K562 (cell line): Measurements from ENCODE around the gene NLRC3. TPM values are rescaled to one million over a fixed set of nuclear protein-coding genes. Genes with fewer than 3 reads are reported as not detected.
A peak's percentile ranks its signal among the peaks of the same experiment; 100 is the strongest.

Experiments used
- C11orf30 ChIP-seq: fragments of 450-650 bp; IDR thresholded peaks from 2 replicates; pipeline ENCODE4 v1.6.1; 2016; ENCODE audit warnings: low read depth, mild to moderate bottlenecking
- CBX5 ChIP-seq: IDR thresholded peaks from 2 replicates; pipeline ENCODE4 v1.6.1; 2014; ENCODE audit warnings: low read depth, borderline replicate concordance
- E4F1 ChIP-seq: fragments of 250-450 bp; sonication (Bioruptor Pico); IDR thresholded peaks from 2 replicates; pipeline ENCODE4 v1.5.0; 2021; ENCODE audit warnings: mild to moderate bottlenecking, borderline replicate concordance
- JUND ChIP-seq, 2 experiments: IDR thresholded peaks; 2 replicates in 1 of 2; 3 replicates in 1 of 2; pipeline ENCODE4 v1.6.1; 2011; ENCODE audit warnings: borderline replicate concordance in 2 of 2, low read depth in 2 of 2, low read length in 2 of 2, improper control_type of control experiment in 1 of 2, missing biosample characterization in 1 of 2, missing genetic modification characterization in 1 of 2, missing genetic modification reagents in 1 of 2
- PHF21A ChIP-seq: fragments of 450-650 bp; IDR thresholded peaks from 2 replicates; pipeline ENCODE4 v1.6.1; 2017; ENCODE audit warnings: low read depth, borderline replicate concordance
- ZNF395 ChIP-seq: fragments of 200-800 bp; sonication (Bioruptor generic); IDR thresholded peaks from 2 replicates; pipeline ENCODE4 v1.6.1; 2017; ENCODE audit warnings: missing genetic modification characterization, missing compliant biosample characterization
- ZNF592 ChIP-seq: fragments of 450-650 bp; IDR thresholded peaks from 2 replicates; pipeline ENCODE4 v1.6.1; 2017; ENCODE audit warnings: antibody characterized with exemption, mild to moderate bottlenecking
- ZNF609 ChIP-seq: sonication (generic); formaldehyde crosslinking; IDR thresholded peaks from 2 replicates; pipeline ENCODE4 v1.8.1; 2023; ENCODE audit warnings: missing genetic modification reagents, mild to moderate bottlenecking, borderline replicate concordance
- ZNF740 ChIP-seq, 3 experiments: fragments of 200-800 bp in 1 of 3; sonication (Bioruptor generic) in 1 of 3; sonication (generic) in 1 of 3; formaldehyde crosslinking in 1 of 3; IDR thresholded peaks; 2 replicates each; pipeline versions ENCODE4 v1.6.1 to v1.8.0; 2016 to 2022; ENCODE audit warnings: mild to moderate bottlenecking in 2 of 3, missing compliant biosample characterization in 2 of 3, missing genetic modification characterization in 2 of 3, missing genetic modification reagents in 1 of 3
- ZZZ3 ChIP-seq: fragments of 450-650 bp; IDR thresholded peaks from 2 replicates; pipeline ENCODE4 v1.6.1; 2016; ENCODE audit warnings: antibody characterized with exemption, mild to moderate bottlenecking, moderate library complexity
- polyA plus RNA-seq, 8 experiments: library from polyadenylated mRNA; depleted of rRNA in 4 of 8; stranded (reverse) in 5 of 8; unstranded in 3 of 8; fragments of >200 nt; fragmentation: Nextera tagmentation in 2 of 8; fragmentation: Illumina TruSeq in 1 of 8; extraction: Ambion mirVana in 2 of 8; extraction: Trizol in 1 of 8; gene quantifications; 2 replicates each; pipeline versions ENCODE4 v1.2.1 to v1.2.3, GENCODE V29; 2011 to 2014; ENCODE audit warnings: inconsistent platforms in 1 of 8, missing spikeins in 1 of 8
- total RNA-seq, 7 experiments: library from RNA; depleted of rRNA in 6 of 7; stranded (reverse); fragments of >200 nt in 6 of 7; fragmentation: Illumina TruSeq in 2 of 7; extraction: Trizol in 2 of 7; gene quantifications; 2 replicates each; pipeline versions ENCODE4 v1.2.1 to v1.2.3, GENCODE V29; 2011 to 2021; ENCODE audit warnings: low replicate concordance in 1 of 7

The NLRC3 gene
- total and polyA plus RNA-seq, 9 of the 15 experiments (the other 6 are each of a cell fraction or from before 2014, with no cell fraction given) = 0.03 to 0.13 (median 0.03) TPM; not detected in 4

GRCh38 chr16:3611146-3611975 lies 34.2 kb upstream of the NLRC3 start, which contains the start of gene SLX4 (continued):
- TF ChIP-seq ZNF740 (CRISPR knock-in tag; IDR thresholded peaks at IDR 0.05) (no peak), ZNF740 (tag; IDR thresholded peaks at IDR 0.05) (no peak), ZNF395 (peak; percentile 62; the same call in 1 of the 2 replicates), ZZZ3 (no peak), PHF21A (no peak), C11orf30 (no peak), ZNF609 (CRISPR knock-in tag) (no peak), ZNF592 (no peak), CBX5 (no peak), E4F1 (CRISPR knock-in tag) (no peak), JUND (IDR thresholded peaks at IDR 0.05; ENCODE audit: borderline replicate concordance, low read depth, low read length) (no peak), JUND (tag; IDR thresholded peaks at IDR 0.05; ENCODE audit: borderline replicate concordance, low read depth, low read length) (no peak; the same call in 2 of the 3 replicates)
